ENCODE measurements around the gene PUM2. TPM values are rescaled to one million over a fixed set of nuclear protein-coding genes. Genes with fewer than 3 reads are reported as not detected.

PUM2 gene
- total and polyA plus RNA-seq, 2 of the 13 experiments (the other 11 are each of a cell fraction or from before 2014, with no cell fraction given) = 69.6 to 69.8 TPM

DNA sequence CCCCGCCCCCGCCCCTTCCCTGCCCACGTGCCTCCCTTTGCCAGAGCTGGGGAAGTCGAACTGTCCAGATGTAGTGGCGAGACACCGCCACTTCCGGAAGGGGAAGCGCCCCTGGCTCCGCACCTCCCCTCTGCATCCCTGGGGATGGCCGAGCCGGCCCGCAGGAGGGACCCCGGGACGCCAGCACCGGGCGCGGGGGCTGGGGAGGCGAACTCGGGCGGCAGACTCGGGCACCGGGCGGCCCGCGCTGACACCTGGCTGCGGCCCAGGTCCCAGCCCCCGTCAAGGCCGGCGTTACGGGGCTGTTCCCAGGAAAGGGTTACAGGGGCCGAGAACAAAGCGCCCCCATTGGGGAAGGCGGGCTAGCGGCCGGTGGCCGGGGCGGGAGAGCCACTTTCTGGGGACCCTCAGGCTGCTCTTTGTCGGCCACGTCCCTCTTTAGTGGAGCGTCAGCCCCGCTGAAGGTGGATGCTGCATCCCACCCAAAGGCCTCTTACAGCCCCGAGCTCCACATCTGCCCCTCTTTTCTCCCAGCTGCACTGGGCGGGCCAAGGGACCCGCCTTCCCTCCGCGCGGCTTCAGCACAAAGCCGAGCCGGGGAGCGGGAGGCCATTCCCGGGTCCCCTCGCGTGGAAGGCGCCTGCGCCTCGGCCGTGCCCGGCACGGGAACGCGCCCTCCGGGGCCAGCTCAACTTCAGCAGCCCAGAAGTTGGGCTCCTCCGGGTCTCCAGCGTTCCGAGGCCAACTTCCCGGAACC is 127.1 kb downstream of the PUM2 start (continued):
- TF ChIP-seq HNF4G (IDR thresholded peaks at IDR 0.05; ENCODE audit: borderline replicate concordance, low read depth, low read length) (no peak), HNF4G (CRISPR knock-in tag; IDR thresholded peaks at IDR 0.05; ENCODE audit: borderline replicate concordance, low read depth) (no peak), ZNF605 (CRISPR knock-in tag; IDR thresholded peaks at IDR 0.05) (no peak), MEF2D (CRISPR knock-in tag; IDR thresholded peaks at IDR 0.05) (0 out of 2 replicates have a peak, but pooled peaks have one; percentile 54), ZNF446 (CRISPR knock-in tag; IDR thresholded peaks at IDR 0.05) (peak; percentile 77; the same call in 1 of the 2 replicates), ISL2 (CRISPR knock-in tag; IDR thresholded peaks at IDR 0.05) (no peak), ZNF260 (CRISPR knock-in tag; IDR thresholded peaks at IDR 0.05; ENCODE audit: borderline replicate concordance, low read depth) (no peak), TCF7L2 (IDR thresholded peaks at IDR 0.05; ENCODE audit: low read depth, low read length) (no peak), ZFP37 (CRISPR knock-in tag; IDR thresholded peaks at IDR 0.05; ENCODE audit: borderline replicate concordance) (peak; percentile 3; the same call in 1 of the 2 replicates), ERF (CRISPR knock-in tag; IDR thresholded peaks at IDR 0.05) (0 out of 2 replicates have a peak, but pooled peaks have one; percentile 19), ZNF343 (CRISPR knock-in tag; IDR thresholded peaks at IDR 0.05) (no peak), REL (CRISPR knock-in tag; conservative IDR thresholded peaks at IDR 0.05) (no peak), TBX3 (IDR thresholded peaks at IDR 0.05; ENCODE audit: borderline replicate concordance) (no peak), ZNF607 (CRISPR knock-in tag; IDR thresholded peaks at IDR 0.05; ENCODE audit: borderline replicate concordance) (no peak)
- TF ChIP-seq, protein P1, sequence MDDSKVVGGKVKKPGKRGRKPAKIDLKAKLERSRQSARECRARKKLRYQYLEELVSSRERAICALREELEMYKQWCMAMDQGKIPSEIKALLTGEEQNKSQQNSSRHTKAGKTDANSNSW (CRISPR knock-in tag; IDR thresholded peaks at IDR 0.05; ENCODE audit: borderline replicate concordance) = no peak; the same call in 1 of the 2 replicates
- TF ChIP-seq, protein P2, sequence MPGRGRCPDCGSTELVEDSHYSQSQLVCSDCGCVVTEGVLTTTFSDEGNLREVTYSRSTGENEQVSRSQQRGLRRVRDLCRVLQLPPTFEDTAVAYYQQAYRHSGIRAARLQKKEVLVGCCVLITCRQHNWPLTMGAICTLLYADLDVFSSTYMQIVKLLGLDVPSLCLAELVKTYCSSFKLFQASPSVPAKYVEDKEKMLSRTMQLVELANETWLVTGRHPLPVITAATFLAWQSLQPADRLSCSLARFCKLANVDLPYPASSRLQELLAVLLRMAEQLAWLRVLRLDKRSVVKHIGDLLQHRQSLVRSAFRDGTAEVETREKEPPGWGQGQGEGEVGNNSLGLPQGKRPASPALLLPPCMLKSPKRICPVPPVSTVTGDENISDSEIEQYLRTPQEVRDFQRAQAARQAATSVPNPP (CRISPR knock-in tag; IDR thresholded peaks at IDR 0.05) = no peak; the same call in 1 of the 2 replicates
- TF ChIP-seq, protein P3, sequence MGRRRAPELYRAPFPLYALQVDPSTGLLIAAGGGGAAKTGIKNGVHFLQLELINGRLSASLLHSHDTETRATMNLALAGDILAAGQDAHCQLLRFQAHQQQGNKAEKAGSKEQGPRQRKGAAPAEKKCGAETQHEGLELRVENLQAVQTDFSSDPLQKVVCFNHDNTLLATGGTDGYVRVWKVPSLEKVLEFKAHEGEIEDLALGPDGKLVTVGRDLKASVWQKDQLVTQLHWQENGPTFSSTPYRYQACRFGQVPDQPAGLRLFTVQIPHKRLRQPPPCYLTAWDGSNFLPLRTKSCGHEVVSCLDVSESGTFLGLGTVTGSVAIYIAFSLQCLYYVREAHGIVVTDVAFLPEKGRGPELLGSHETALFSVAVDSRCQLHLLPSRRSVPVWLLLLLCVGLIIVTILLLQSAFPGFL (CRISPR knock-in tag; IDR thresholded peaks at IDR 0.05) = no peak
- TF ChIP-seq, protein P4, sequence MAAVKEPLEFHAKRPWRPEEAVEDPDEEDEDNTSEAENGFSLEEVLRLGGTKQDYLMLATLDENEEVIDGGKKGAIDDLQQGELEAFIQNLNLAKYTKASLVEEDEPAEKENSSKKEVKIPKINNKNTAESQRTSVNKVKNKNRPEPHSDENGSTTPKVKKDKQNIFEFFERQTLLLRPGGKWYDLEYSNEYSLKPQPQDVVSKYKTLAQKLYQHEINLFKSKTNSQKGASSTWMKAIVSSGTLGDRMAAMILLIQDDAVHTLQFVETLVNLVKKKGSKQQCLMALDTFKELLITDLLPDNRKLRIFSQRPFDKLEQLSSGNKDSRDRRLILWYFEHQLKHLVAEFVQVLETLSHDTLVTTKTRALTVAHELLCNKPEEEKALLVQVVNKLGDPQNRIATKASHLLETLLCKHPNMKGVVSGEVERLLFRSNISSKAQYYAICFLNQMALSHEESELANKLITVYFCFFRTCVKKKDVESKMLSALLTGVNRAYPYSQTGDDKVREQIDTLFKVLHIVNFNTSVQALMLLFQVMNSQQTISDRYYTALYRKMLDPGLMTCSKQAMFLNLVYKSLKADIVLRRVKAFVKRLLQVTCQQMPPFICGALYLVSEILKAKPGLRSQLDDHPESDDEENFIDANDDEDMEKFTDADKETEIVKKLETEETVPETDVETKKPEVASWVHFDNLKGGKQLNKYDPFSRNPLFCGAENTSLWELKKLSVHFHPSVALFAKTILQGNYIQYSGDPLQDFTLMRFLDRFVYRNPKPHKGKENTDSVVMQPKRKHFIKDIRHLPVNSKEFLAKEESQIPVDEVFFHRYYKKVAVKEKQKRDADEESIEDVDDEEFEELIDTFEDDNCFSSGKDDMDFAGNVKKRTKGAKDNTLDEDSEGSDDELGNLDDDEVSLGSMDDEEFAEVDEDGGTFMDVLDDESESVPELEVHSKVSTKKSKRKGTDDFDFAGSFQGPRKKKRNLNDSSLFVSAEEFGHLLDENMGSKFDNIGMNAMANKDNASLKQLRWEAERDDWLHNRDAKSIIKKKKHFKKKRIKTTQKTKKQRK (IDR thresholded peaks at IDR 0.05; ENCODE audit: low read length) = no peak
- TF ChIP-seq, protein P5, sequence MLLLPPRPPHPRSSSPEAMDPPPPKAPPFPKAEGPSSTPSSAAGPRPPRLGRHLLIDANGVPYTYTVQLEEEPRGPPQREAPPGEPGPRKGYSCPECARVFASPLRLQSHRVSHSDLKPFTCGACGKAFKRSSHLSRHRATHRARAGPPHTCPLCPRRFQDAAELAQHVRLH (CRISPR knock-in tag; IDR thresholded peaks at IDR 0.05; ENCODE audit: borderline replicate concordance, low read depth) = no peak
- TF ChIP-seq, protein P6, sequence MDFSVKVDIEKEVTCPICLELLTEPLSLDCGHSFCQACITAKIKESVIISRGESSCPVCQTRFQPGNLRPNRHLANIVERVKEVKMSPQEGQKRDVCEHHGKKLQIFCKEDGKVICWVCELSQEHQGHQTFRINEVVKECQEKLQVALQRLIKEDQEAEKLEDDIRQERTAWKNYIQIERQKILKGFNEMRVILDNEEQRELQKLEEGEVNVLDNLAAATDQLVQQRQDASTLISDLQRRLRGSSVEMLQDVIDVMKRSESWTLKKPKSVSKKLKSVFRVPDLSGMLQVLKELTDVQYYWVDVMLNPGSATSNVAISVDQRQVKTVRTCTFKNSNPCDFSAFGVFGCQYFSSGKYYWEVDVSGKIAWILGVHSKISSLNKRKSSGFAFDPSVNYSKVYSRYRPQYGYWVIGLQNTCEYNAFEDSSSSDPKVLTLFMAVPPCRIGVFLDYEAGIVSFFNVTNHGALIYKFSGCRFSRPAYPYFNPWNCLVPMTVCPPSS (IDR thresholded peaks at IDR 0.05) = no peak
- TF ChIP-seq, protein P7, sequence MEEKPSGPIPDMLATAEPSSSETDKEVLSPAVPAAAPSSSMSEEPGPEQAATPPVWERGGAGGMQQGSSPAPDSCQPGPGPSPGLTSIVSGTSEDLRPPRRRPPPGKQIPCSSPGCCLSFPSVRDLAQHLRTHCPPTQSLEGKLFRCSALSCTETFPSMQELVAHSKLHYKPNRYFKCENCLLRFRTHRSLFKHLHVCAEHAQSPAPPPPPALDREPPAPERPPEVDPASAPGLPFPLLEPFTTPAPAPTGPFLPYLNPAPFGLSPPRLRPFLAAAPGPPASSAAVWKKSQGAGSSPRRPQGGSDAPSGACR (CRISPR knock-in tag; IDR thresholded peaks at IDR 0.05) = peak; percentile 12; the same call in 1 of the 2 replicates
